CD4-positive, alpha-beta T cell treated with Interleukin-15 for 1 hour (primary cell): ENCODE data around the gene APBA2.

Source experiments
- DNase-seq: peaks from one replicate; pipeline ENCODE4 v3.0.0-alpha.2; 2020

Gene APBA2

DNA sequence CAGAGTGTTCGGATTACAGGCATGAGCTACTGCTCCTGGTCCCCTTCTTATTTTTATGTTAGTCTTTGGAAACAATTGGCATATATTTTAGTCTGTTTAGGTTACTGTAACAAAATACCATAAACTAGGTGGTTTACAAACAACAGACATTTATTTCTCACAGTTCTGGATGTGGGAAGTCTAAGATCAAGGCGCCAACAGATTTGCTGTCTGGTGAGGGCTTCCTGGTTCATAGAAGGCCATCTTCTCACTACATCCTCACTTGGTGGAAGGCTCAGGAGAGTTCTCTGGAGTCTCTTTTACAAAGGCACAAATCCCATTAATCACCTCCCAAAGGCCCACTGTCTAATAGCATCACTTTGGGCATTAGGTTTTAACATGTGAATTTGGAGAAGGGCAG lies 101.0 kb downstream of the APBA2 start:
- DNase-seq = no peak

GRCh38 chr15:28987337-28987736 lies 101.6 kb downstream of the APBA2 start:
- DNase-seq = no peak

DNA sequence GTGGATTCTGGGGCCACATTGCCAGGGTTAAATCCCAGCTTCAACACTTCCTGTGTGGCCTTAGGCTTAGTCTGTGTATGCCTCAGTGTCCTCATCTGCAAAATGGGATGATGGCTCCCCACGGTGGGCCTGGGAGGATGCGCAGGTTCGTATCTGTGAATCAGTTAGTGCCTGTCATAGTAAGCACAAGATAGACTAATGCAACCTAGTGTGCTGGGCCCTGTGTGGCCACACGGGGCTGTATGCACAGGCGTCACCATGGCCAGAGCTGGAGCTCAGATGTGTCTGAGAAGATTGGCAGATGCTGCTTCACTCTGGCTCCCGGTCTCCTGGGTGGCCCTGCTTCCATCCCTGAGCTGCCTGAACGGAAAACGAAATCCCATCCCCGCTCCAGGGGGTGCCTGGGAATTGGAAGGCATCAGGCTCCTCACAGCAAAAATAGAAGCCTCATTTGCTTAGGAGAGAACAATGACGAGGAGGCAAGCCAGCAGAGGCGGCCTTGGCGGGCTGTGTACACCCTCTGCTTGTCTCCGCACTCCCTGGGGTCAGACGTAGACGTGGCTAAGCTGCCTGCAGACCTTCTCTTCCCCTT lies 103.6 kb downstream of the APBA2 start:
- DNase-seq = no peak

GRCh38 chr15:28989896-28990295 lies 104.1 kb downstream of the APBA2 start:
- no peak for DNase-seq

- DNase-seq = no peak
These were observed 104.6 kb downstream of the APBA2 start for GRCh38 chr15:28990390-28990789.

- no peak for DNase-seq
These were observed 105.7 kb downstream of the APBA2 start for GRCh38 chr15:28991236-28992171.

DNA sequence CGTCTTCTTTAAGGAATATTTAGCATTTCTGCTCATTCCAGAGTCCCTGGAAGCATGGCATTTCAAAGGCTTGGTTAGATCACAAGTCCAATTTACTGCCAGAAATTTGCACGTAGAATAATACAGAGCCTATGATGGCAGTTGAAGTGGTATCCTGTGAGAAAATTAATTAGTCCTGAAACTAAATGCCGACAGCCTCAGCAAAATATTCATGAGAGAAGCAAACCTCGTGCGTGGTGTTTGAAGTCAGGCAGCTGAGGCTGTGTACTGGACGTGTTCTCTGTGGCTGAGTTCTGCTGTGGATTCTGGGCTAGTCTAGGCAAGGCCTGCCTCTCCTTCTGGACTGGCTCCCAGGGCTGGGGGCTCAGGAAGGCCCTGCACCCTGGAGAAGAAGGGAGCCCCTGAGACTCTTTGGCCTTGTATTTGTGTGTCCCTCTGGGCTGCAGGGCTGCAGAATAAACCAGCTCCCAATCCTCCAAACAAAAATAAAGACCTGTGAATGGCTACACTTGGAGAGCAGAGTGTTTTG lies 106.6 kb downstream of the APBA2 start:
- no peak for DNase-seq

DNA sequence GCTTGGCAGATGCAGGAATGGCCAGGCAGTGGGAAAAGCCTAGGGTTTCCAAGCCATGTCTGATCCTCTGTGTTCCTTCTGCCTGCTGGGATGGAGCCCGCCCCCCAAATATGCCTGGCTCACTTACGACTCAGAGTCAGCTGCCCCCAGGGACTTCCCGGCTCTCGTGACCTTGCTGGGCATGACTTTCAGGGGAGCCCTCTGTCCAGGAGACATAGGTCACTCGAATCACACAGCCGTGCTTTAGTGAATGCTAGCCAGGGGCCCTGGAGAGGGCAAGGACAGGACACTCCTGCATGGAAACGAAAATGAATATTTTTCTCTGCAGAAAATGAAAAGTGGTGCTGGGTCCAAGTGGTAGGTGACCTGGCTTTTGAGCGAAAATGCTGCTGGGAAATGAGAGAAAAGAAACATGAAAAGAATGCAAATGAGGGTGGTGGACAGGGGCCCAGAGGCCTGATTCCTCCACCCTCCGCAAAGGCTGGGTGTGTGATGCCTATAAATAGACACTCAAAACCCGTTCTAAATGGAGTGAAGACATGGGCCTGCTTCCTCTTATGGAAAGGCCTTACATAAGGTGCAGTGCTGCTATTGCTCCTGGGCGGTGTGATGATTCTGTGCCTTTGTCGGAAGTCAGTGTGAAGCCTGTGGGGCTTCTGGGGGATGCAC lies 107.4 kb downstream of the APBA2 start:
- no peak for DNase-seq

GRCh38 chr15:28993720-28994053 lies 107.9 kb downstream of the APBA2 start:
- no peak for DNase-seq

DNA sequence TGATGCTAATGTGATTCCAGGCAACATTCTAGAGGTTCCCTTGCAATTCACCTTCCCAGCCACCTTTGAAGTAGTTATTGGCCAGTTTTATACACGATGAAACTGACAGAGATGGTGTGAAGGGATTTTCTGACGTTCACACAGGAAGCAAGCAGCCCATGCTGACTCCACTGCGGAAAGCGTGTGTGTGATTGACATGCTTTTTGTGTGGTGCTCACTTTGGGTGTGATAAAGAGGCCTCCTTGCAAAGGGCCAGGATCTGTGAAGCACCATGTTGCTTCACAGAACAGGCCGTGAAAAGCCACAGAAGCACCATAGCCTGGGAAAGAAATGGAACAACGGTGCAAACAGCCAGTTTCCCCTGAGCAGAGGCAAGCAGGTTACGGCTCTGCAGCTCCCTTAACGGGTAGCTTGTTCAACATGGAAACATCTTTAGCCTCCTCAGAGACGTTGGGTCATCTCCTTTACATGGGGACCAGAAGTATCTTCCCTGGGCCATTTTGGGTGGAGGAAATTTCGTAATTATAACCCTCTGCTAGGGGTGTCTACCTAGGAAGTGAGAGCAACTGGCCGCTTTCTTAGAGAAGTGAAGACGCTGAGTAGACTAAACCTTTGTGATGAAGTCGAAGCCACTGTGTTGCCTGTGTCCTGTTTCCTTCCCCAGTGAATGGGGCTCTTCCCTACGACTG lies 108.5 kb downstream of the APBA2 start:
- peak; percentile 52 for DNase-seq

- DNase-seq = no peak
These were observed 109.2 kb downstream of the APBA2 start for GRCh38 chr15:28994831-28995596.

- no peak for DNase-seq
These were observed 109.9 kb downstream of the APBA2 start for GRCh38 chr15:28995705-28996104.

DNA sequence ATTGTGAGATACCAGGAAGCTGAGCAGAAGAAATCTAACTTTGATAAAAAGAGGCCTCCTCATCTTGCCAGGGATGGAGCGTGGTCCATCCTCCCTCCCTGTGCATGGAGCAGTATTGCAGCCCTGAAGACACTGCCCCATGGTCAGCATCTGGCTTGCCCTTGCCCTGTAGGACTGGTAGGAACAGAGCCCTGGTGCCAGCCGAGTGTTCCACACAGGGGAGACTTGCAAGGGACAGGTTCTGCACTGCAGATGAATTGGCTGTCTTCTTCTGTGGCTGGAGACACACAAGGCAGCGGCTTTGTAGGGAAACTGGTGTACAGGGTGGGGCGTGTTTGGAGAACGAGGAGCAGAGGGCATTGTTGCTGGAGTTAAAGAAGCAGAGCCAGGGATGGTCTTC lies 110.5 kb downstream of the APBA2 start:
- DNase-seq = no peak

GRCh38 chr15:28996953-28997352 lies 111.2 kb downstream of the APBA2 start:
- no peak for DNase-seq

DNA sequence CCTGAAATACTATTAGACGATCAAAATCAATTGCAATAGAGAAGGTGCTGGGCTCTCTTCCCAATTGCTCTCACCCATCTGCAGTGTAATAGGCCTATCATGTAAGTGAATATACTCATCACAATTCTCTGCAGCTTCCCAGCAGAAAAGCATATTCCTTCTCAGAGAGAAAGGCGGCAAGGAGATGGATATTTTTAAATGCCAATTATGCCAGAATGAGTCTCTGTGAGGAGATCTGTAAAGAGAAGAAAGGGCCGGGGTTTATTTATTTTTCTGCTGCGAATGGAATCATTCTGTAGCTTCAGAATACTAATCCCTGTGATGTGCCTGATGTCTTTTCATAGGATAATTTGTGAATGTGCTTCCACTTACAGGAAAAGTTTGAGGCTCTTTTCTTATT lies 112.0 kb downstream of the APBA2 start:
- DNase-seq = no peak

DNA sequence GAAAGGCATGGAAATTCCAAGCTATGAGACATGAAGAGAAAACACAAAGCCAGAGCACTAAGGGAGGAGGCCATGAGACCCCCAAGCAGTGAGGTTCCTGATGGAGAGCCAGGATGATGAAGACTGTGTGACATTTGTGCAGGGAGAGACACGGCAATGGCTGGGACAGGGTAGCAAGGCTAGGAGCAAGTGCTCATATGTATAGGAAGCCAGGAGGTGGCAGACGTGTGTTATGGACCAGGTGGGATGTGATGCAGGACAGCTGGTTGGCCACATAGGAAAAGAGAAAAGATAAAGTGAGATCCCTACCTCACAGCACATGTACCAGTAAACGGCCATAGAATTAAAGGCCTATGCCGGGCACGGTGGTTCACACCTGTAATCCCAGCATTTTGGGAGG lies 112.7 kb downstream of the APBA2 start:
- DNase-seq = no peak

GRCh38 chr15:29003191-29003839 lies 117.5 kb downstream of the APBA2 start:
- DNase-seq = no peak

DNA sequence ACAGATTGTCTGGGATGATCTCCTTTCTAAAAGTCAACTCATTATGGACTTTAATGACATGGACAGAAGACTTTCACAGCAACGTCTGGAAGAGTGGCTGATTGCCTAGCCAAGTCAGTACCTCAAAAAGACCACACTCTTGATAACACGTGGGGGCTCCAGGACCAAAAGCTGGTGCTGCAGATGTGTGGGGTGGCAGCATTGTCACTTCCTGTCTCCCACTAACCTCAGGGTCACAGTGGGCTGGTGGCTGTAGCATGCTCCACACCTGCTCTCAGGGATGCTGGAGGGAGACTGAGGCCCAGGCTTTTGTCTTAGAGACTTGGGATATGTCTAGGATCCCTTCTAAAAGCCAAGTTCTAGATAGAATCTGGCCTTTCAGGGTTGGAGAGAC lies 118.1 kb downstream of the APBA2 start:
- no peak for DNase-seq

DNA sequence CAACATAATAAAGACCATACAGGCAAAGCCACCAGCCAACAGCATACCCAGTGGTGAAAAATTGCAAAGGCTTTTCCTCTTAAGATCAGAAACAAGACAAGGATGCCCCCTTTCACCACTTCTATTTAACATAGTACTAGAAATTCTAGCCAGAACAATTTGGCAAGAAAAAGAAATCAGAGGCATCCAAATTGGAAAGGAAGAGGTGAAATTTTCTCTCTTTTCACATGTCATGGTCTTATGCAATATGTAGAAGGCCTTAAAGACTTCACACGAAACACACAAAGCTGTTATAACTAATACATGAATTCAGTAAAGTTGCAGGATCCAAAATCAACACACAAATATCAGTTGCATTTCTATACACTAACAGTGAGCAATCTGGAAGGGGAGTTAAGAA lies 120.2 kb downstream of the APBA2 start:
- no peak for DNase-seq

DNA sequence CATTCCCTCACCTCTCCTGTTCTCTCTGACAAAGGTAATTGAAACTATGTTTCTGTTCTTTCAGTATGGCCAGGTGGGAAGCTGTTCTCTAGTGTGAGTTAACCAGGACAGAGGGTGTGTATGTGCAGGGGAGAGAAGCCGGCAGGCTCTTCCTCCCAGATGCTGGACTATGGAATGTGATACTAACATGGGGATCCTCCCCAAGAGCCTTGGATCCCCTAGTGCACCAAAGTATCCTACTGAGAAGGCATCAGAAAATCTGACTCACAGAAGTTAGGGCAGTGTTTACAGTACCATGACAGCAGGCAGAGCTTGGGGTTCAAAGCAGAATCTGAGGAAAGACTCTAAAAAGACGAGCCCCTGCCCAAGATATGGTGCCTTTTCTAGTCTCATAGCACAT lies 123.1 kb downstream of the APBA2 start:
- no peak for DNase-seq

- DNase-seq = no peak
These were observed 126.3 kb downstream of the APBA2 start for GRCh38 chr15:29012097-29012496.

DNA sequence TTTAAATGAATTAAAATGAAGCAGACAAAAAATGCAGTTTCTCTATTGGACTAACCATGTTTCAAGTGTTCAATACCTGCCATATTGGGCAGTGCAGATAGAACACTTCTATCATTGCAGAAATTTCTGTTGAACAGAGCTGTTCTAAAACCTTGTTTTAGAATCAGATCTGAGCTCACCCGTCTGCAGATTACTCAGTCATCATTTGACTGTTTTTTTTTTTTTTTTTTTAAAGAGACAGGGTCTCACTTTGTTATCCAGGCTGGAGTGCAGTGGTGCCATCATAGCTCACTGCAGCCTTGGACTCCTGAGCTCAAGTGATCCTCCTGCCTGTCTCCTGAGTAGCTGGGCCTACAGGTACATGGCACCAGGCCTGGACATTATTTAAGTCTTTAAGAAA lies 128.7 kb downstream of the APBA2 start:
- DNase-seq = no peak
